Thyroid gland (tissue), 4 donors: Measurements from ENCODE around the gene ERAL1.

ENCODE experiments used
- POLR2A ChIP-seq, 2 donors: fragments of 450-650 bp; IDR thresholded peaks; one replicate each; pipeline ENCODE4 v1.6.1; 2017; ENCODE audit warnings: antibody characterized with exemption in 2 of 2, mild to moderate bottlenecking in 2 of 2, moderate library complexity in 1 of 2
- TF ChIP-seq, protein P1 (sequence below), 6 experiments: fragments of 200-600 bp in 3 of 6; fragments of 450-650 bp in 3 of 6; sonication (generic) in 3 of 6; IDR thresholded peaks; one replicate each; pipeline ENCODE4 v1.5.1; 2016 to 2019; ENCODE audit warnings: antibody characterized with exemption in 6 of 6, mild to moderate bottlenecking in 2 of 6, inconsistent platforms in 1 of 6, moderate library complexity in 1 of 6

DNA sequence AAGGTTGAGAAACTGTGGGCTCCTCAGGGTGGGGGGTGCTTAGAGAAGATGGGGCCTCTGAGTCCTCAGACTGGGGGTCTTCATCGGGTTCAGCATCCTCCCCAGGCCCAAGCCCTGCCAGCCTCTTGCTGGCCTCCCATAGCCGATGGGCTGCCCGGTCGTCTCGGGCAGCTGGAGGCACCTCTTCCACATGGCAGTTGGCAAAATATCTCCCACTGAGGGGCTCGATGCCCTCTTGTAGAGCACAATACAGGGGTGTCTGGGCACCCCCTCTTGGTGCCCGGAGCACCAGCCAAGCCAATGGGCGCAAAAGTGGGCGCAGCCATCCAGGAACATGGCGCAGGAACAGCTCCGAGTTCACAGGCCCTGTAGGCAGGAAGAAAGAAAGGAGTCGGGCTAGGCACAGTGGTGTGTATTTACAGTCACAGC lies 43.7 kb downstream of the ERAL1 start:
- TF ChIP-seq, protein P1, sequence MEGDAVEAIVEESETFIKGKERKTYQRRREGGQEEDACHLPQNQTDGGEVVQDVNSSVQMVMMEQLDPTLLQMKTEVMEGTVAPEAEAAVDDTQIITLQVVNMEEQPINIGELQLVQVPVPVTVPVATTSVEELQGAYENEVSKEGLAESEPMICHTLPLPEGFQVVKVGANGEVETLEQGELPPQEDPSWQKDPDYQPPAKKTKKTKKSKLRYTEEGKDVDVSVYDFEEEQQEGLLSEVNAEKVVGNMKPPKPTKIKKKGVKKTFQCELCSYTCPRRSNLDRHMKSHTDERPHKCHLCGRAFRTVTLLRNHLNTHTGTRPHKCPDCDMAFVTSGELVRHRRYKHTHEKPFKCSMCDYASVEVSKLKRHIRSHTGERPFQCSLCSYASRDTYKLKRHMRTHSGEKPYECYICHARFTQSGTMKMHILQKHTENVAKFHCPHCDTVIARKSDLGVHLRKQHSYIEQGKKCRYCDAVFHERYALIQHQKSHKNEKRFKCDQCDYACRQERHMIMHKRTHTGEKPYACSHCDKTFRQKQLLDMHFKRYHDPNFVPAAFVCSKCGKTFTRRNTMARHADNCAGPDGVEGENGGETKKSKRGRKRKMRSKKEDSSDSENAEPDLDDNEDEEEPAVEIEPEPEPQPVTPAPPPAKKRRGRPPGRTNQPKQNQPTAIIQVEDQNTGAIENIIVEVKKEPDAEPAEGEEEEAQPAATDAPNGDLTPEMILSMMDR (IDR thresholded peaks at IDR 0.05) = no peak
- no peak for TF ChIP-seq POLR2A (IDR thresholded peaks at IDR 0.05)
